Activated CD8-positive, alpha-beta T cell treated with anti-CD3 and anti-CD28 coated beads, Interleukin-2, amount 10 ng/mL, durations not matched to agents 7 days and 5 days (primary cell): Measurements from ENCODE around the gene PIK3R4. TPM values are rescaled to one million over a fixed set of nuclear protein-coding genes. Genes with fewer than 3 reads are reported as not detected.
A peak's percentile ranks its signal among the peaks of the same experiment; 100 is the strongest.

Source experiments
- ATAC-seq: fragments of 150-1000 bp; cut with Tn5 transposase; one replicate; pipeline ENCODE4 v1.10.0; 2021; ENCODE audit warnings: moderate library complexity
- CTCF ChIA-PET: fragments of 350-600 bp; sonication (Branson Sonifier 250); formaldehyde crosslinking; loops from one replicate; lab custom pipeline; 2021; ENCODE audit warnings: antibody characterized with exemption; lab: Charles Lee
- POLR2A ChIA-PET: fragments of 350-600 bp; sonication (Branson Sonifier 250); formaldehyde crosslinking; loops from one replicate; lab custom pipeline; 2021; ENCODE audit warnings: antibody characterized with exemption; lab: Charles Lee
- DNase-seq: peaks from one replicate; pipeline ENCODE4 v3.0.0-alpha.2; 2020
- H3K27ac Mint-ChIP-seq: one replicate; pipeline ENCODE4 v1.8.0; 2021; ENCODE audit warnings: mild to moderate bottlenecking, mixed read lengths
- H3K27me3 Mint-ChIP-seq: one replicate; pipeline ENCODE4 v1.8.0; 2021; ENCODE audit warnings: low read depth, mixed read lengths
- H3K36me3 Mint-ChIP-seq: one replicate; pipeline ENCODE4 v1.8.0; 2021; ENCODE audit warnings: low read depth, mixed read lengths
- H3K4me1 Mint-ChIP-seq: one replicate; pipeline ENCODE4 v1.8.0; 2021; ENCODE audit warnings: low read depth, mixed read lengths
- H3K4me3 Mint-ChIP-seq: one replicate; pipeline ENCODE4 v1.8.0; 2021; ENCODE audit warnings: mild to moderate bottlenecking, mixed read lengths
- H3K9me3 Mint-ChIP-seq: one replicate; pipeline ENCODE4 v1.8.0; 2022; ENCODE audit warnings: mixed read lengths; ENCODE audit not compliant: insufficient read depth
- total RNA-seq, 2 experiments: library from RNA; stranded (reverse); gene quantifications; one replicate each; pipeline ENCODE4 v1.2.3, GENCODE V29; 2021

PIK3R4 gene
- total RNA-seq, 2 experiments from 2014 or later, result 24.1 to 24.6 TPM

GRCh38 chr3:130711565-130712324, 34.9 kb downstream of the PIK3R4 start:
- H3K27me3 Mint-ChIP-seq, result no peaks in the 10 kb centered on the region
- ATAC-seq (no peak), DNase-seq (no peak)
- peaks cover 33% of the 10 kb centered on the region for H3K36me3 Mint-ChIP-seq
- no peak overlapping the region for H3K4me3 Mint-ChIP-seq
- ChIA-PET CTCF (interaction anchor here (1.7 kb wide), 1 partner anchor 11 kb away, joined by 6 read pairs; no protein-coding TSS in a partner anchor), POLR2A (interaction anchor here (0.6 kb wide), 1 partner anchor 11 kb away, joined by 3 read pairs; no protein-coding TSS in a partner anchor)
- no peak overlapping the region for H3K27ac Mint-ChIP-seq
- no peaks in the 10 kb centered on the region for H3K4me1 Mint-ChIP-seq
- no peaks in the 10 kb centered on the region for H3K9me3 Mint-ChIP-seq

GRCh38 chr3:130709671-130710070, 37.0 kb downstream of the PIK3R4 start:
- Mint-ChIP-seq H3K27me3 (no peaks in the 10 kb centered on the region), H3K4me3 (no peak overlapping the region), H3K9me3 (no peaks in the 10 kb centered on the region), H3K36me3 (peaks cover 21% of the 10 kb centered on the region), H3K27ac (no peak overlapping the region), H3K4me1 (no peaks in the 10 kb centered on the region)
- no peak for ATAC-seq
- POLR2A ChIA-PET, result no interaction called here
- DNase-seq, result no peak
- CTCF ChIA-PET, result no interaction called here

GRCh38 chr3:130707902-130708601, 38.6 kb downstream of the PIK3R4 start:
- ATAC-seq (no peak), DNase-seq (no peak)
- ChIA-PET POLR2A (no interaction called here), CTCF (no interaction called here)
- Mint-ChIP-seq H3K4me3 (no peak overlapping the region), H3K27ac (no peak overlapping the region), H3K36me3 (peaks cover 21% of the 10 kb centered on the region), H3K4me1 (no peaks in the 10 kb centered on the region), H3K27me3 (no peaks in the 10 kb centered on the region), H3K9me3 (no peaks in the 10 kb centered on the region)

DNA sequence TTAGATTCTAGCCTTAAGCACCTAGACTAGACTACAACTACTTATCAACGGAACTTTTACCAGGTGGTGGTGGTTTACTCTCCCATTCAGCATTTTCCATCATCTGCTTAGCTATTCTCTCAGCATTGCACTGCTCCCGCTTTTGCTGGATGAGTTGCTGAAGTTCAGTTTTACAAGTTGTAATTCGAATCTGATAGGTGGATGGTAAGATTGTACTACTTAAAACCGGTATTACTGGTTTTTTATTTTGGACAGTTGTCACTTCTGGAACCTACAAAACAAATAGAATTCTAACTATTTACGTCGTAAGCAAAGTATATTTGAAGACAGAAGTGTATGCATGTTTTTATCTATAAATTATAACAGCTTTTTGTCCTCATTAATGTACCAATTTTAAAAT, 41.1 kb downstream of the PIK3R4 start:
- H3K9me3 Mint-ChIP-seq, result no peaks in the 10 kb centered on the region
- H3K4me1 Mint-ChIP-seq, result no peaks in the 10 kb centered on the region
- H3K27me3 Mint-ChIP-seq, result no peaks in the 10 kb centered on the region
- POLR2A ChIA-PET, result no interaction called here
- no peak overlapping the region for H3K27ac Mint-ChIP-seq
- DNase-seq (no peak), ATAC-seq (no peak)
- no peak overlapping the region for H3K4me3 Mint-ChIP-seq
- H3K36me3 Mint-ChIP-seq, result peaks cover 29% of the 10 kb centered on the region
- CTCF ChIA-PET, result no interaction called here

GRCh38 chr3:130702985-130703384, 43.6 kb downstream of the PIK3R4 start:
- Mint-ChIP-seq H3K27ac (no peak overlapping the region), H3K4me3 (no peak overlapping the region), H3K4me1 (no peaks in the 10 kb centered on the region), H3K9me3 (no peaks in the 10 kb centered on the region), H3K27me3 (no peaks in the 10 kb centered on the region), H3K36me3 (peaks cover 30% of the 10 kb centered on the region)
- ChIA-PET CTCF (interaction anchor here (1.0 kb wide), 1 partner anchor 57 kb away, joined by 3 read pairs; no protein-coding TSS in a partner anchor), POLR2A (no interaction called here)
- no peak for ATAC-seq
- DNase-seq, result no peak

GRCh38 chr3:130700541-130700940, 46.1 kb downstream of the PIK3R4 start:
- Mint-ChIP-seq H3K4me3 (no peak overlapping the region), H3K27ac (no peak overlapping the region), H3K27me3 (no peaks in the 10 kb centered on the region), H3K9me3 (no peaks in the 10 kb centered on the region), H3K4me1 (no peaks in the 10 kb centered on the region), H3K36me3 (peaks cover 38% of the 10 kb centered on the region)
- ATAC-seq, result no peak
- DNase-seq, result no peak
- CTCF ChIA-PET, result interaction anchor here (1.3 to 1.9 kb wide), 2 partner anchors 11 to 192 kb away, joined by 6 to 10 read pairs; partner anchors contain the start of gene ATP2C1
- POLR2A ChIA-PET, result interaction anchor here (0.6 kb wide), 1 partner anchor 12 kb away, joined by 3 read pairs; no protein-coding TSS in a partner anchor

DNA sequence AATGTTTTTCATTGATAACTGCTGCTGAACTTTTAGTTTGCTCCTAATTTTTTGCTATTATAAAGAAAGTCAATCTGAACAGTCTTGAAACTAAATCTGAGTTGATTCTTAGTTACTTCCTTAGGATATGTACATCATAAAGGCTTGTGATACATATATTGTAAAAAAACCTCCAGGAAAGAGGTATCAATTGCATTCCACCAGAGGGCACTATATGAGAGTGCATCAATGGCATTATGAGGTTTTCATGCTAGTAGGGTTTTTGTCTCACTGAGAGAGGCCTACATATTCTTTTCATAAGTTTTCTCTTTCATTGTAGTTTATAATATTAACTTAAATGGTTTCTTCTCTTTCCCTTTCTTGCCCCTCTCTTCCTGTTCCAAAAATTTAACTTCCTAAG, 46.9 kb downstream of the PIK3R4 start:
- Mint-ChIP-seq H3K4me1 (no peaks in the 10 kb centered on the region), H3K4me3 (no peak overlapping the region), H3K36me3 (peaks cover 42% of the 10 kb centered on the region), H3K27ac (no peak overlapping the region), H3K9me3 (no peaks in the 10 kb centered on the region), H3K27me3 (no peaks in the 10 kb centered on the region)
- ATAC-seq, result peak; percentile 67
- ChIA-PET POLR2A (no interaction called here), CTCF (interaction anchor here (0.8 to 1.3 kb wide), 3 partner anchors 11 to 41 kb away, joined by 3 to 6 read pairs (median 3); no protein-coding TSS in a partner anchor)
- peak; percentile 26 for DNase-seq

DNA sequence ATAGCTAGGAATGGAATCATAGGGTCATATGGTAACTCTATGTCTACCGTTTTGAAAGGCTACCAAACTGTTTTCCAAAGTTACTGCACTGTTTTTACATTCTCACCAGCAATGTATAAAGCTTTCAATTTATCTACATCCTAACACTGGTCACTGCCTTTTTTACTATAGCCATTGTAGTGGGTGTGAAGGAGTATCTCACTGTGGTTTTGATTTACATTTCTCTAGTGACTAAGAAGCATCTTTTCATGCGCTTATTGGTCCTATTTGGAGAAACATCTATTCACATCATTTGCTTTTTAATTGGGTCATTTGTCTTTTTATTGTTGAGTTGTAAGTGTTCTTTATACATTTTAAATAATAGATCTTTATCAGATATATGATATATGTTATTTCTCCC, 53.3 kb downstream of the PIK3R4 start:
- no peaks in the 10 kb centered on the region for H3K27me3 Mint-ChIP-seq
- no peak overlapping the region for H3K27ac Mint-ChIP-seq
- no peak for ATAC-seq
- ChIA-PET CTCF (no interaction called here), POLR2A (no interaction called here)
- H3K36me3 Mint-ChIP-seq, result peaks cover 32% of the 10 kb centered on the region
- H3K4me3 Mint-ChIP-seq, result no peak overlapping the region
- DNase-seq, result no peak
- H3K9me3 Mint-ChIP-seq, result no peaks in the 10 kb centered on the region
- no peaks in the 10 kb centered on the region for H3K4me1 Mint-ChIP-seq

DNA sequence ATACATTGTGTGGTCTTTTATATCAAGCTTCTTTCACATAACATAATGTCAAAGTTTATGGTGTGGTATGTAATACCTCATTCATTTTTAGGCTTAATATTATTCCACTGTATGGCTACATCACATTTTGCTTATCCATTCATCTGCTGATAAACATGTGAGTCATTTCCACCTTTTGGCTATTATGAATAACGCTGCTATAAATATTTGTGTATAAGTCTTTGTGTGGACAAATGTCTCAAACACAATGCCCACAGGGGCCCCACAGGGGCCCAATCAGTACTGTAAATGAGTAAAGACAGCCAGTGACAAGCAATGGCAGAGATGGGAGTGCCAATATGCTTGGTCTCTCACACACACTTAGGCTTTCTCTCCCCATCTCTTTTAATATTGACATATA, 54.2 kb downstream of the PIK3R4 start:
- POLR2A ChIA-PET, result no interaction called here
- CTCF ChIA-PET, result no interaction called here

DNA sequence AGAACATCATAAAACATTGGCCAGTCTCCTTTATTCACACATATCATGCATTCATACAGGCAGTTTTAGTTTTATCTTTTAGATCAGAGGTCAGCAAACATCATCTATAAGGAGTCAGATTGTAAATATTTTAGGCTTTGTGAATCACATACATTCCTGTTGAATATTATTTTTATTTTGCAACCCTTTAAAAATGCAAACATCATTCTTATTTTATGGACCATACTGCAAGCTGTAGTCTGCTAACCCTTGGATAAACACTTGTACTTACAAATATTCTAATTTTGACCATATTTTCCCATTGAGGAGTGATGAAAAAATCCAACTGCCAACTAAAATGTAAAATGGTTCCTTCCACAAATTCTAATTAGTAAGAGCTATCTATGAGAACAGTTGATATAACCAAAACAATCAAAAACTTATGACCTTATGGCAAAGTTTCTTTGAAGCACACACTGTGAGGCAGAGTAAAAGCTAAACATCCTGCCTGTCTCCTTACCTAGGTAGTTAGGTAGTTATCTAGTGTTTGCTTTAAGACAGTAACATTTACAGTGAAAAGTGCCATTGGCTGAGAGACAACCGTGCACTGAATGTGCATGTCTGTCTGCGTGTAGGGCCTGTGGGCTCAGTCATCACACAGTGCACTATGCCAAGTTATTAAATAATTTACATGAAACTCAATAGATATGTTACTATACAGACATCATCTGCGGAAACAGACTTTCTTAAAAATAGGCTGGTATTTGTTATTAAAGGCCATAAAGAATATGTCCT, 57.7 kb downstream of the PIK3R4 start:
- no peaks in the 10 kb centered on the region for H3K27me3 Mint-ChIP-seq
- DNase-seq (no peak), ATAC-seq (no peak)
- POLR2A ChIA-PET, result no interaction called here
- H3K4me1 Mint-ChIP-seq, result no peaks in the 10 kb centered on the region
- peaks cover 15% of the 10 kb centered on the region for H3K36me3 Mint-ChIP-seq
- no peaks in the 10 kb centered on the region for H3K9me3 Mint-ChIP-seq
- H3K4me3 Mint-ChIP-seq, result no peak overlapping the region
- CTCF ChIA-PET, result interaction anchor here (1.2 kb wide), 1 partner anchor 10 kb away, joined by 3 read pairs; no protein-coding TSS in a partner anchor
- no peak overlapping the region for H3K27ac Mint-ChIP-seq

More for the DNA sequence above, 54.2 kb downstream of the PIK3R4 start:
- Mint-ChIP-seq H3K27me3 (no peaks in the 10 kb centered on the region), H3K9me3 (no peaks in the 10 kb centered on the region), H3K4me3 (no peak overlapping the region), H3K36me3 (peaks cover 26% of the 10 kb centered on the region), H3K27ac (no peak overlapping the region), H3K4me1 (no peaks in the 10 kb centered on the region)
- ATAC-seq (no peak), DNase-seq (no peak)

- ATAC-seq, result no peak
These were observed 58.5 kb downstream of the PIK3R4 start for GRCh38 chr3:130688015-130688688.

More at GRCh38 chr3:130688015-130688688, 58.5 kb downstream of the PIK3R4 start:
- Mint-ChIP-seq H3K36me3 (peaks cover 19% of the 10 kb centered on the region), H3K9me3 (no peaks in the 10 kb centered on the region), H3K27me3 (no peaks in the 10 kb centered on the region), H3K27ac (no peak overlapping the region), H3K4me1 (no peaks in the 10 kb centered on the region), H3K4me3 (no peak overlapping the region)
- CTCF ChIA-PET, result interaction anchor here (1.2 kb wide), 1 partner anchor 11 kb away, joined by 3 read pairs; no protein-coding TSS in a partner anchor
- POLR2A ChIA-PET, result no interaction called here
- DNase-seq, result no peak
